Measurements from ENCODE around the gene CDK2AP2. TPM values are rescaled to one million over a fixed set of nuclear protein-coding genes. Genes with fewer than 3 reads are reported as not detected.

CDK2AP2 gene
- total RNA-seq, 2 donors from 2014 or later = 57.1 to 91.9 TPM

DNA sequence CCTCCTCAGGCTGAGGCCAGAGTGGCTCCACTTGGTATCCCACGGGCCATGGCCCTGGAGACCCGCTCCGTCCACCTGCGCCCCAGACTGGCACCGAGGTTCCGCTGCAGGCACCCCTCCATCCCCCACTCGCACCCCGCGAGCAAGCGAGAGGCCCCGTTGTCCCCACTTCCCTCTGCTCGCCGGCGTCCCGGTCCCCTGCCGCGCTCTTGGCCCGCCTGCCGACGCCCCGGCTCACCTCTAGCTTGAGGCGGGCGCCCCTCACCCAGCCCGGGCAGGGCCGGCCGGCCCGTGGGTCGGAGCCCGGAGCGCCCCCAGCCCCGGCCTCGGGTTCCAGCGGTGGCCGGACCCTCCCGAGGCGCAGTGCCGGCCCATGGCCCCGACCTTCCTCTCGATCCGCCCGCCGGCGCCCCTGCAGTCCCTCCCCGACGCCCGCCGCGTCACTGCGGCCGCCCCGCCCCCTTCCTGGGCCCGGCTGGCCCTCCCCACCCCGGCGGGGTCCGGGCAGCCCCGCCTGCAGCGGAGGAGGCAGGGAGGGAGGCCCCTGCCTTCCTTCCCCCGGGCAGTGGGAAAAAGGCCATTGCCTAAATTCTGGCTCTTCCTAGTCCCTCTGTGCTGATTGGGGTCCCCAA lies 2.9 kb downstream of the CDK2AP2 start, which contains the start of gene PITPNM1:
TSS of gene PITPNM1 (minus strand) at position 414 of the 632 bp plus-strand sequence. CDS start 1,183 bp downstream, outside the sequence.
- TF ChIP-seq POLR2AphosphoS5 (IDR thresholded peaks at IDR 0.05) = no peak
- TF ChIP-seq, protein P1, sequence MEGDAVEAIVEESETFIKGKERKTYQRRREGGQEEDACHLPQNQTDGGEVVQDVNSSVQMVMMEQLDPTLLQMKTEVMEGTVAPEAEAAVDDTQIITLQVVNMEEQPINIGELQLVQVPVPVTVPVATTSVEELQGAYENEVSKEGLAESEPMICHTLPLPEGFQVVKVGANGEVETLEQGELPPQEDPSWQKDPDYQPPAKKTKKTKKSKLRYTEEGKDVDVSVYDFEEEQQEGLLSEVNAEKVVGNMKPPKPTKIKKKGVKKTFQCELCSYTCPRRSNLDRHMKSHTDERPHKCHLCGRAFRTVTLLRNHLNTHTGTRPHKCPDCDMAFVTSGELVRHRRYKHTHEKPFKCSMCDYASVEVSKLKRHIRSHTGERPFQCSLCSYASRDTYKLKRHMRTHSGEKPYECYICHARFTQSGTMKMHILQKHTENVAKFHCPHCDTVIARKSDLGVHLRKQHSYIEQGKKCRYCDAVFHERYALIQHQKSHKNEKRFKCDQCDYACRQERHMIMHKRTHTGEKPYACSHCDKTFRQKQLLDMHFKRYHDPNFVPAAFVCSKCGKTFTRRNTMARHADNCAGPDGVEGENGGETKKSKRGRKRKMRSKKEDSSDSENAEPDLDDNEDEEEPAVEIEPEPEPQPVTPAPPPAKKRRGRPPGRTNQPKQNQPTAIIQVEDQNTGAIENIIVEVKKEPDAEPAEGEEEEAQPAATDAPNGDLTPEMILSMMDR (IDR thresholded peaks at IDR 0.05) = no peak
- TF ChIP-seq POLR2A (IDR thresholded peaks at IDR 0.05) = peak; percentile 77
- H3K4me1 ChIP-seq (replicated peaks) = peaks cover 9% of the 10 kb centered on the region
- no peaks in the 10 kb centered on the region for H3K27me3 ChIP-seq (replicated peaks; ENCODE audit: insufficient read depth)
- no peaks in the 10 kb centered on the region for H3K9me3 ChIP-seq
- DNase-seq (ENCODE audit: low spot score) = peak; percentile 49
- peak within 1 kb of the TSS; percentile 46 to 48 for H3K4me3 ChIP-seq
- WGBS = 1% methylated on average over 52 of the region's 58 CpGs
- intact Hi-C loops (cut with DNase I) = loop anchor here (5.0 to 10.0 kb wide), 2 partner anchors 103 to 150 kb away; partner anchors contain the start of genes POLD4, PPP1CA and TBC1D10C
- H3K27ac ChIP-seq = peak within 1 kb of the TSS; percentile 97 to 98
- peaks cover 0 to 2% of the 10 kb centered on the region in 2 donors for H3K36me3 ChIP-seq

- Histone ChIP-seq H3K4me1 (replicated peaks) (peaks cover 9% of the 10 kb centered on the region), H3K27me3 (replicated peaks; ENCODE audit: insufficient read depth) (no peaks in the 10 kb centered on the region), H3K9me3 (no peaks in the 10 kb centered on the region), H3K36me3 (peaks cover 0 to 2% of the 10 kb centered on the region in 2 donors), H3K4me3 (peak overlapping the region; percentile 46 to 48), H3K27ac (peak overlapping the region; percentile 97 to 98)
- intact Hi-C loops (cut with DNase I) = loop anchor here (10.0 kb wide), 1 partner anchor 149 kb away; the partner anchor contains the start of gene POLD4
- no peak for TF ChIP-seq POLR2AphosphoS5 (IDR thresholded peaks at IDR 0.05)
- TF ChIP-seq, protein P1 (IDR thresholded peaks at IDR 0.05) = no peak
- no peak for TF ChIP-seq POLR2A (IDR thresholded peaks at IDR 0.05)
- WGBS = 3% methylated on average over 65 of the region's 101 CpGs
- no peak for DNase-seq (ENCODE audit: low spot score)
Measured at GRCh38 chr11:67504005-67504949, 3.7 kb downstream of the CDK2AP2 start.

DNA sequence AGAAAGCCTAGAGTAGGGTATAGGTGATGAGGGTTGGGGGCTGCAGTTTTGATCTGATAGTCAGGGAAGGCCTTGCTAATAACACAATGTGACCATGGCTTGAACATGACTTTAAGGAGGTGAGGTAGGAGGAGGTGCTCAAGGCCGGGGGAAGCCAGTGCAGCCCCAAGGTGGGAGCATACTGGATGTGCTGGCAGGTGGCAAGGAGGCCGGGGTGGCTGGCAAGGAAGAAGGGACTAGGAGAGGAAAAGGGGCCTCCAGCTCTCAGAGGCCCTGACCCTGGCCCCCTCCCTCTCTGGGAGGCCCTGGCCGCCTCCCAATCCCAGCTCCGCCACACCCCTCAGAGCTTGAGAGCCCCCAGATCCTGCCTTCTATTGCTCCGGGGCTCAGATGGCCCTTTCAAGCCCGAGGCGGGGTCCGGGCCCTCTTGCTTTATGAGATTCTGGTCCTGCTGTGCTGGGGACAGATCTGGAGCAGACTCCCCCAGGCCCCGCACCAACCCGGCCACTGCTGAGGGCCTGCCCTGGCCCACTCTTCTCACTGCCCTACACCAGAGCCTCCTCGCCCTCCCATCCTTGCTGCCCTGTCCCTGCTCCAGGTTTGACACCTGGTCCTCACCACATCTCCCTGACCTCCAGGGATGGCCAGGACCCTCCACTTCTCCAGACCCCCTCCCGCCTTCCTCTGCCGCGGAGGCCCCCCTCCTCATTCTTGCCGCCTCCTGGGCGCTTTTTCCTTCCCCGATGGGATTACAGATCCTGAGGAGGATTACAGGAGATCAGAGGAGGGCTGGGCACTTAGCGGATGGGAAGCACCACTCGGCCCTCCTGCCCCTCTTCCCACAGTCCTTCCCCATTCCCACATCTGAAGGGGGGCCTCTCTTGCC lies 4.6 kb downstream of the CDK2AP2 start:
- no peak overlapping the region for H3K27ac ChIP-seq
- H3K4me3 ChIP-seq = peak overlapping the region; percentile 46 to 48

More for the DNA sequence above, 4.6 kb downstream of the CDK2AP2 start:
- Histone ChIP-seq H3K4me1 (replicated peaks) (peaks cover 9% of the 10 kb centered on the region), H3K36me3 (peaks cover 0 to 2% of the 10 kb centered on the region in 2 donors), H3K9me3 (no peaks in the 10 kb centered on the region), H3K27me3 (replicated peaks; ENCODE audit: insufficient read depth) (no peaks in the 10 kb centered on the region)
- TF ChIP-seq, protein P1 (IDR thresholded peaks at IDR 0.05) = no peak
- TF ChIP-seq POLR2AphosphoS5 (IDR thresholded peaks at IDR 0.05) (no peak), POLR2A (IDR thresholded peaks at IDR 0.05) (no peak)
- intact Hi-C loops (cut with DNase I) = loop anchor here (10.0 kb wide), 1 partner anchor 149 kb away; the partner anchor contains the start of gene POLD4
- 75% methylated on average over 18 of the region's 19 CpGs for WGBS
- DNase-seq (ENCODE audit: low spot score) = no peak

Measured in prostate gland (tissue), 2 donors.